Measurements from ENCODE around the gene MPIG6B. TPM values are rescaled to one million over a fixed set of nuclear protein-coding genes. Genes with fewer than 3 reads are reported as not detected.

MPIG6B gene
- polyA plus RNA-seq, 1 donor (not counting 4 experiments of a cell fraction or from before 2014, with no cell fraction given): 0.10 TPM

- dilution Hi-C loops (cut with MboI; ENCODE audit: extremely low pct_ligation_motif_present, low sequenced_read_pairs): no loop called here
Measured at GRCh38 chr6:31680226-31681134, 42.7 kb upstream of the MPIG6B start, which contains the start of gene LY6G5C. LY6G5C (minus strand) TSS chr6:31681067; CDS start chr6:31680373, 694 bp downstream.

DNA sequence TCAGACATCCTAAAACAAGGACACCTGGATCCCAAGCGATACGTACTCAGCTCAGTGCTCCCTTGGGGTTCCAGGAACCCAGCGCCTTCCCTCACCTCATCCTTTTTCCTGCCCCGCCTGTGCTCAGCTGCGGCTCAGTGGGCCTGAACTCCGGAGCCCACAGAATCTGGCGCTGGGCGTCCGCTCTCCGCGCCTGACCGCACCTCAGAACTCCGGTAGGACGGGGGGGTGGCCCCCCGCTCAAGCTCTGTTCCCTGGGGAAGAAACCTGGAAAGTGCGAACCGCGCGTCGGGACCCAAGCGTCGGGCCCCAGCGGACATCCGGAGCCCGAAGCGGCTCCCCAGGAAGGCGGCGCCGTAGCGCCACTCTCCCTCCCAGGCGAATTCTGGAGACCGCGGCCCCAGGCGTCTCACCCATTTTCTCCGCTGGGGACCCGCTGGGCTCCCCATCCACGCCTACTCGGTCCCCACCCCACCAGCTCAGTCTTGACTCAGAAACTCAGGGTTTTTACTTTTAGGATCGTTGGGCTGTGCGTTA, 42.0 kb upstream of the MPIG6B start:
- no peaks in the 10 kb centered on the region for H3K27me3 ChIP-seq (ENCODE audit: control insufficient read depth, extremely low read depth, insufficient read depth, low read length)
- peak overlapping the region; percentile 49 for H3K9ac ChIP-seq (ENCODE audit: control insufficient read depth, extremely low read depth, insufficient read depth, low read length)
- peaks cover 11% of the 10 kb centered on the region for H3K4me1 ChIP-seq (ENCODE audit: control insufficient read depth, extremely low read depth, insufficient read depth, low read length)
- dilution Hi-C loops (cut with MboI; ENCODE audit: extremely low pct_ligation_motif_present, low sequenced_read_pairs): no loop called here
- DNase-seq (ENCODE audit: low read depth, low spot score) (no peak), FAIRE-seq (no peak)
- peak overlapping the region; percentile 35 to 79 (median 69) for H3K4me3 ChIP-seq (ENCODE audit: control insufficient read depth in 2 of 3, extremely low read depth in 1 of 3, insufficient read depth in 2 of 3, low read depth in 1 of 3, low read length in 3 of 3)
- peaks cover 0 to 5% of the 10 kb centered on the region in 2 experiments for H3K36me3 ChIP-seq (ENCODE audit: control insufficient read depth in 2 of 2, extremely low read depth in 1 of 2, insufficient read depth in 2 of 2, low read length in 2 of 2)
- peak overlapping the region; percentile 84 for H2AFZ ChIP-seq (ENCODE audit: control insufficient read depth, low read length)
- peak overlapping the region; percentile 92 for H3K4me2 ChIP-seq (ENCODE audit: control insufficient read depth, extremely low read depth, insufficient read depth, low read depth, low read length)
- no peaks in the 10 kb centered on the region for H3K79me2 ChIP-seq (ENCODE audit: control insufficient read depth, insufficient read depth, low read length)
- no peaks in the 10 kb centered on the region for H3K9me3 ChIP-seq (ENCODE audit: control insufficient read depth, low read depth, low read length)
- H4K20me1 ChIP-seq (ENCODE audit: control insufficient read depth, extremely low read depth, insufficient read depth, low read length): no peaks in the 10 kb centered on the region
- H3K9me1 ChIP-seq (ENCODE audit: control insufficient read depth, extremely low read depth, insufficient read depth, low read length): no peaks in the 10 kb centered on the region
- TF ChIP-seq, protein P1, sequence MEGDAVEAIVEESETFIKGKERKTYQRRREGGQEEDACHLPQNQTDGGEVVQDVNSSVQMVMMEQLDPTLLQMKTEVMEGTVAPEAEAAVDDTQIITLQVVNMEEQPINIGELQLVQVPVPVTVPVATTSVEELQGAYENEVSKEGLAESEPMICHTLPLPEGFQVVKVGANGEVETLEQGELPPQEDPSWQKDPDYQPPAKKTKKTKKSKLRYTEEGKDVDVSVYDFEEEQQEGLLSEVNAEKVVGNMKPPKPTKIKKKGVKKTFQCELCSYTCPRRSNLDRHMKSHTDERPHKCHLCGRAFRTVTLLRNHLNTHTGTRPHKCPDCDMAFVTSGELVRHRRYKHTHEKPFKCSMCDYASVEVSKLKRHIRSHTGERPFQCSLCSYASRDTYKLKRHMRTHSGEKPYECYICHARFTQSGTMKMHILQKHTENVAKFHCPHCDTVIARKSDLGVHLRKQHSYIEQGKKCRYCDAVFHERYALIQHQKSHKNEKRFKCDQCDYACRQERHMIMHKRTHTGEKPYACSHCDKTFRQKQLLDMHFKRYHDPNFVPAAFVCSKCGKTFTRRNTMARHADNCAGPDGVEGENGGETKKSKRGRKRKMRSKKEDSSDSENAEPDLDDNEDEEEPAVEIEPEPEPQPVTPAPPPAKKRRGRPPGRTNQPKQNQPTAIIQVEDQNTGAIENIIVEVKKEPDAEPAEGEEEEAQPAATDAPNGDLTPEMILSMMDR (optimal IDR thresholded peaks at IDR 0.05 in 1 of 3, IDR thresholded peaks at IDR 0.05 in 1 of 3, conservative IDR thresholded peaks at IDR 0.05 in 1 of 3; ENCODE audit: extremely low read depth in 1 of 3, insufficient read depth in 2 of 3, low read length in 3 of 3): peak in 2 of 3 experiments; percentile 19 to 29
- no peak for TF ChIP-seq EZH2 (IDR thresholded peaks at IDR 0.05; ENCODE audit: low read length)
- no peak overlapping the region for H3K27ac ChIP-seq (ENCODE audit: control insufficient read depth, insufficient read depth, low read length)

More at GRCh38 chr6:31680226-31681134, 42.7 kb upstream of the MPIG6B start, which contains the start of gene LY6G5C:
- Histone ChIP-seq H3K4me1 (ENCODE audit: control insufficient read depth, extremely low read depth, insufficient read depth, low read length) (peaks cover 11% of the 10 kb centered on the region), H3K9me1 (ENCODE audit: control insufficient read depth, extremely low read depth, insufficient read depth, low read length) (no peaks in the 10 kb centered on the region), H3K9me3 (ENCODE audit: control insufficient read depth, low read depth, low read length) (no peaks in the 10 kb centered on the region), H3K79me2 (ENCODE audit: control insufficient read depth, insufficient read depth, low read length) (no peaks in the 10 kb centered on the region), H3K9ac (ENCODE audit: control insufficient read depth, extremely low read depth, insufficient read depth, low read length) (peak within 1 kb of the TSS; percentile 49), H3K4me3 (ENCODE audit: control insufficient read depth in 2 of 3, extremely low read depth in 1 of 3, insufficient read depth in 2 of 3, low read depth in 1 of 3, low read length in 3 of 3) (peak within 1 kb of the TSS; percentile 35 to 79 (median 69)), H3K27me3 (ENCODE audit: control insufficient read depth, extremely low read depth, insufficient read depth, low read length) (no peaks in the 10 kb centered on the region), H4K20me1 (ENCODE audit: control insufficient read depth, extremely low read depth, insufficient read depth, low read length) (no peaks in the 10 kb centered on the region), H2AFZ (ENCODE audit: control insufficient read depth, low read length) (peak within 1 kb of the TSS; percentile 84), H3K36me3 (ENCODE audit: control insufficient read depth in 2 of 2, extremely low read depth in 1 of 2, insufficient read depth in 2 of 2, low read length in 2 of 2) (peaks cover 0 to 4% of the 10 kb centered on the region in 2 experiments), H3K4me2 (ENCODE audit: control insufficient read depth, extremely low read depth, insufficient read depth, low read depth, low read length) (peak within 1 kb of the TSS; percentile 92), H3K27ac (ENCODE audit: control insufficient read depth, insufficient read depth, low read length) (no peak within 1 kb of the TSS)
- DNase-seq (ENCODE audit: low read depth, low spot score) (peak; percentile 35), FAIRE-seq (peak; percentile 52)
- no peak for TF ChIP-seq EZH2 (IDR thresholded peaks at IDR 0.05; ENCODE audit: low read length)
- TF ChIP-seq, protein P1 (optimal IDR thresholded peaks at IDR 0.05 in 1 of 3, IDR thresholded peaks at IDR 0.05 in 1 of 3, conservative IDR thresholded peaks at IDR 0.05 in 1 of 3; ENCODE audit: extremely low read depth in 1 of 3, insufficient read depth in 2 of 3, low read length in 3 of 3): peak; percentile 66 to 98 (median 71)

Measured in keratinocyte (primary cell).